Stimulated activated CD4-positive, alpha-beta T cell treated with anti-CD3 and anti-CD28 coated beads, Interleukin-1b, Interleukin-23, amount 100 ng/mL, for 4 hours (primary cell): ENCODE results near the gene EGR4.

Experiments used
- DNase-seq, 2 donors: peaks; one replicate each; pipeline ENCODE4 v3.0.0-alpha.2; 2020; ENCODE audit warnings: low read depth in 2 of 2

Gene EGR4

DNA sequence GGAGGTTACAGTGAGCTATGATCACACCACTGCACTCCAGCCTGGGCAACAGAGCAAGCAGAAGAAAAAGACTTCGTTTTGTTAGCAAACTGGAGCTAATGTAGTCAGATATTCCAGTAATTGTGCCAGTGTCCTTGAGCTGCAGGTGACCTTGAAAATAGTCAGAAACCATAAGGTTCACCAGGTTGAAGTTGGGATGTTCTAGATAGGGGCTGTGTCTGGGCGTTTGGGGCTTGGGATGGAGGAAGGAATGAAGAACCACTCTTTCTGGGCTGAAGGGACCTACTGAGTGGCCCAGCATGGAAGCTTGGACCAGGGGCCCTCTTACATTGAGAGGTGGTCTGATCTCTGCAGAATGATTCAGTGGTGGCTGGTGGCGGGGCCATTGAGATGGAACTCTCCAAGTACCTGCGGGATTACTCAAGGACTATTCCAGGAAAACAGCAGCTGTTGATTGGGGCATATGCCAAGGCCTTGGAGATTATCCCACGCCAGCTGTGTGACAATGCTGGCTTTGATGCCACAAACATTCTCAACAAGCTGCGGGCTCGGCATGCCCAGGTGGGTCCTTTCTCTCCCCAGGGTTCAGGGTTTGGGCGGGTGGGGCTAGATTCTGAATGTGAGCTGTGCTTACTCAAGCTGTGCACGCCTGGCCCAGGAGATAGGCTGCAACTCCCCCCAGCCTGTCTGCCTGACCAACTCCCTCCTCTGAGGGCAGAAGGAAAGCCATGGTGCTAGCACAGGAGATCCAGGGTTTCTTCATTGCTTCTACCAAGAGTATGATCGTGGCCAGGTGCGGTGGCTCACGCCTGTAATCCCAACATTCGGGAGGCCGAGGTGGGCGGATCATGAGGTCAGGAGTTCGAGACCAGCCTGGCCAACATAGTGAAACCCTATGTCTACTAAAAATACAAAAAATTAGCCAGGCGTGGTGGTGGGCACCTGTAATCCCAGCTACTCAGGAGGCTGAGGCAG lies 42.2 kb downstream of the EGR4 start:
- no peak for DNase-seq

DNA sequence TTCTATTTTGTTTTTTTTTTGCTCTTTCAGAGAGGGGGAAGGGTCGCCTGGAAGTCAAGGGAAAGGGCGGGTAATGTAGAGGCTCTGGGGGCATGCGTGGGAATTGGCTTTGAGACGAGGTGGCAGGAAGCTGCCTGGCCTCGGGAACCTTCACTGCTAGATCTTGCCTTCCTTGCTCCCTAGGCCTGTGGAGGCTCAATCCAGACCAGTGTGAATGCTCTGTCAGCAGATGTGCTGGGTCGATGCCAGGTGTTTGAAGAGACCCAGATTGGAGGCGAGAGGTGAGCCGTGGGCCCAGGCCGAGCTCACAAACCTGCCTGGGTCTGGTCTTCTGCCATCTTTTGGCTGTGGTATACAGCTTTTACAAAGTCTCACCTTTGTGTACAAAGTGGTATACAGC lies 43.7 kb downstream of the EGR4 start:
- no peak for DNase-seq

DNA sequence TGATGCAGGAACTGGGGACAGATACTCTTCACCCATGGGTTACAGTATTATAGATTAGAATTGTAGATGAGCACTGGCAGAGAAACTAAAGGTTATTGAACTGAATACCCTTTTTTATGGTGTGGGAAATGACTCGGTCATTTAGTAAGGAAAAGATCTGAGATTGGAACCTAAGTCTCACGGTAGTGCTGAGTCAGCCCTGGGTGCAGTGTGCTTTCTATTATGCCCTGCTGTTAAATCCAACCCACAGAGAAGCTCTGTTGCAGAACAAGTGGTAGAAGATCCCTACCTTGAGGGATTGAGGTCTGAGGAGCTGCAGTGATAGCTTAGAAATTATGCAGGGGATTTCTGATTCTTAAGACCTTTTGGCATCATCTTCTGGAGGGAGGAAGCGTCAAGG lies 46.5 kb downstream of the EGR4 start:
- DNase-seq, result no peak

DNA sequence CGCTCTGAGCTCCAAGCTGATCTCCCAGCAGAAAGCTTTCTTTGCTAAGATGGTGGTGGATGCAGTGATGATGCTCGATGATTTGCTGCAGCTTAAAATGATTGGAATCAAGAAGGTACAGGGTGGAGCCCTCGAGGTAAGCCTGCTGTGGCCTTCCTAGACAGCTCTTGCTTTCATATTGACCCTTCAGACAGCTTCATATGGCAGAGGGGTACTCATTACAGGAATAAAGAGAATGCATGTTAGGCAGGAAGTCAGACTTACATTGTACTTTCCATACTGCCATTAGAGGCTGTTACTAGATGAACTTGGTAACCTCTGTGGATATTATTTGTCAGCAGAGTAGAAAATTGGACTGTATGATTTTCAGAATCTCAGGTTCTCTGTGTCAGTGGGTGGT lies 48.8 kb downstream of the EGR4 start:
- no peak for DNase-seq

DNA sequence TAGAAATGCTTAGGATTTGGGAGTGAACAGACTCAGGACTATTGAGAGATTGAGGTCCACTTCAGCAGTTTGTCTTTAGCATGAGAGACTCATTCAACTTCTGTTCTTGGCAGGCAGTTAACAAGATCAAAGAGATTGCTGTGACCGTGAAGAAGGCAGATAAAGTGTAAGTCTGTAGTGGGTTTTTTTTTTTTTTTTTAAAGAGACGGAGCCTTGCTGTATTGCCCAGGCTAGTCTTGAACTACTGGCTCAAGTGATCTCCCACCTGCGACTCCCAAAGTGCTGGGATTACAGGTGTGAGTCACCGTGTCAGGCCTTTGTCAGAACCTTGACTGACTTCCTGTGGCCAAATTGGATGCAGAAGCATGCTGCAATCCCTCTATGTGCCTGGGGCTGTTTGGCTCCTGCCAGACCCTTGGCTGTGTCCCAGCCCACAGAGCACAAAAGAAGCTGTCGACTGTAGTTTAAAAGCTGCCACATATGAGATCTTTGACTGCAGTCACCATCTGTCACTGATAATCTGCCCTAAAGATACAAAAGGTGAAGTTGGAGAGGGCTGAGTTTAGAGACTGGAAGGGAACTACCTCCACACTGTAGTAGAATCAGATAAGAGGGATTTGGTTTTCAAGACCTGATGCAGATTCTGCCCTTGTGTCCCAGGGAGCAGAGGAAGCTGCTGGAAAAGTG lies 49.3 kb downstream of the EGR4 start:
- no peak for DNase-seq
